PC-3 (cell line): Measurements from ENCODE around the gene HS3ST5.
"Not testable (repeated sequence)": the region's sequence is repeated elsewhere in the genome, so short reads cannot be mapped to it uniquely, and the experiment has no call there.

ENCODE experiments used
- CTCF ChIP-seq: fragments of 300-600 bp; sonication (generic); conservative IDR thresholded peaks from 2 replicates; pipeline ENCODE4 v1.5.1; 2017; ENCODE audit warnings: antibody characterized with exemption, low read depth, mild to moderate bottlenecking, low read length
- EZH2 ChIP-seq: fragments of 300-600 bp; sonication (generic); IDR thresholded peaks from one replicate; pipeline ENCODE4 v1.6.1; 2017; ENCODE audit warnings: antibody characterized with exemption, mild to moderate bottlenecking, low read length; ENCODE audit not compliant: unreplicated experiment

GRCh38 chr6:114044566-114044965 is 298.3 kb downstream of the HS3ST5 start:
- not testable (repeated sequence) for TF ChIP-seq EZH2, CTCF
